Caco-2 (cell line): ENCODE measurements around the gene INHA. TPM values are rescaled to one million over a fixed set of nuclear protein-coding genes. Genes with fewer than 3 reads are reported as not detected.

Experiments used
- BruUV-seq: library from RNA; stranded (reverse); fragments of 400-500 nt; replicated peaks from 2 replicates; lab custom pipeline; 2021; lab: Mats Ljungman, UMichigan
- CTCF ChIA-PET: fragments of 300-600 bp; sonication (Branson Sonifier 250); formaldehyde crosslinking; loops from one replicate; lab custom pipeline; 2022; ENCODE audit warnings: antibody characterized with exemption; lab: Charles Lee
- POLR2A ChIA-PET: fragments of 300-600 bp; sonication (Branson Sonifier 250); formaldehyde crosslinking; loops from one replicate; lab custom pipeline; 2022; ENCODE audit warnings: antibody characterized with exemption; lab: Charles Lee
- DNase-seq, 2 experiments: peaks; one replicate each; pipeline versions ENCODE4 v3.0.0 to v3.0.0-alpha.2; 2020 to 2022
- H3K27me3 ChIP-seq: replicated peaks from 2 replicates; pipeline ENCODE4 v1.6.0; 2011; ENCODE audit warnings: low read length; ENCODE audit not compliant: control insufficient read depth, insufficient read depth
- H3K36me3 ChIP-seq: 2 replicates; pipeline ENCODE4 v1.5.1; 2011; ENCODE audit warnings: low read length; ENCODE audit not compliant: control insufficient read depth, insufficient read depth
- H3K4me1 ChIP-seq: fragments of 250-450 bp; sonication (Bioruptor Pico); 2 replicates; pipeline ENCODE4 v1.5.1; 2020; ENCODE audit warnings: mild to moderate bottlenecking
- H3K4me3 ChIP-seq: 2 replicates; pipeline ENCODE4 v1.5.1; 2011; ENCODE audit warnings: low read depth, mild to moderate bottlenecking, control low read depth, low read length
- H3K9me3 ChIP-seq: fragments of 250-450 bp; sonication (Bioruptor Pico); 2 replicates; pipeline ENCODE4 v1.5.1; 2020; ENCODE audit warnings: mild to moderate bottlenecking, moderate library complexity
- H3K27ac Mint-ChIP-seq: one replicate; pipeline ENCODE4 v1.8.0; 2022; ENCODE audit warnings: mixed read lengths; ENCODE audit not compliant: unreplicated experiment
- H3K27me3 Mint-ChIP-seq: one replicate; pipeline ENCODE4 v1.8.0; 2022; ENCODE audit warnings: mixed read lengths; ENCODE audit not compliant: insufficient read depth, unreplicated experiment
- H3K36me3 Mint-ChIP-seq: one replicate; pipeline ENCODE4 v1.8.0; 2022; ENCODE audit warnings: mild to moderate bottlenecking, mixed read lengths; ENCODE audit not compliant: insufficient read depth, unreplicated experiment
- H3K4me1 Mint-ChIP-seq: one replicate; pipeline ENCODE4 v1.8.0; 2022; ENCODE audit warnings: low read depth, mixed read lengths; ENCODE audit not compliant: unreplicated experiment
- H3K4me3 Mint-ChIP-seq: one replicate; pipeline ENCODE4 v1.8.0; 2022; ENCODE audit warnings: mild to moderate bottlenecking, moderate library complexity, mixed read lengths; ENCODE audit not compliant: unreplicated experiment
- H3K9me3 Mint-ChIP-seq: one replicate; pipeline ENCODE4 v1.8.0; 2022; ENCODE audit warnings: mixed read lengths; ENCODE audit not compliant: unreplicated experiment
- intact Hi-C: fragments of 100-400 bp; cut with micrococcal nuclease; formaldehyde crosslinking; loops from one replicate; pipeline ENCODE4 v1.10.0; 2022; ENCODE audit not compliant: unreplicated experiment
- total RNA-seq: library from RNA; stranded (reverse); gene quantifications from 2 replicates; pipeline ENCODE4 v1.2.3, GENCODE V29; 2022
- TF ChIP-seq, protein P1 (sequence below), 2 experiments: fragments of 200-600 bp in 1 of 2; IDR thresholded peaks; 1 replicate in 1 of 2; 2 replicates in 1 of 2; pipeline versions ENCODE4 v1.5.1 to v1.8.0; 2011 to 2022; ENCODE audit warnings: antibody characterized with exemption in 1 of 2, control low read depth in 1 of 2, inconsistent platforms in 1 of 2, low read depth in 1 of 2, low read length in 1 of 2, mild to moderate bottlenecking in 1 of 2, moderate library complexity in 1 of 2; ENCODE audit not compliant: insufficient read depth in 1 of 2, severe bottlenecking in 1 of 2, unreplicated experiment in 1 of 2

Gene INHA
- total RNA-seq, 1 experiment from 2014 or later: 1.5 TPM

- Histone ChIP-seq H3K4me1 (peaks cover 25% of the 10 kb centered on the region), H3K36me3 (no peaks in the 10 kb centered on the region), H3K27me3 (no peaks in the 10 kb centered on the region; the same call in 1 of the 2 replicates), H3K9me3 (no peaks in the 10 kb centered on the region), H3K4me3 (no peak overlapping the region)
- intact Hi-C loops: loop anchor here (5.0 kb wide), 1 partner anchor 34 kb away; the partner anchor contains the start of gene STK11IP
- Mint-ChIP-seq H3K36me3 (peaks cover 18% of the 10 kb centered on the region), H3K4me1 (peaks cover 15% of the 10 kb centered on the region), H3K9me3 (no peaks in the 10 kb centered on the region), H3K4me3 (no peak overlapping the region), H3K27ac (no peak overlapping the region), H3K27me3 (no peaks in the 10 kb centered on the region)
- no TSS peak for BruUV-seq
- CTCF ChIA-PET: no interaction called here
- POLR2A ChIA-PET: interaction anchor here (0.6 to 2.1 kb wide), 2 partner anchors 34 to 521 kb away, joined by 4 to 13 read pairs; partner anchors contain the start of gene STK11IP
- TF ChIP-seq, protein P1, sequence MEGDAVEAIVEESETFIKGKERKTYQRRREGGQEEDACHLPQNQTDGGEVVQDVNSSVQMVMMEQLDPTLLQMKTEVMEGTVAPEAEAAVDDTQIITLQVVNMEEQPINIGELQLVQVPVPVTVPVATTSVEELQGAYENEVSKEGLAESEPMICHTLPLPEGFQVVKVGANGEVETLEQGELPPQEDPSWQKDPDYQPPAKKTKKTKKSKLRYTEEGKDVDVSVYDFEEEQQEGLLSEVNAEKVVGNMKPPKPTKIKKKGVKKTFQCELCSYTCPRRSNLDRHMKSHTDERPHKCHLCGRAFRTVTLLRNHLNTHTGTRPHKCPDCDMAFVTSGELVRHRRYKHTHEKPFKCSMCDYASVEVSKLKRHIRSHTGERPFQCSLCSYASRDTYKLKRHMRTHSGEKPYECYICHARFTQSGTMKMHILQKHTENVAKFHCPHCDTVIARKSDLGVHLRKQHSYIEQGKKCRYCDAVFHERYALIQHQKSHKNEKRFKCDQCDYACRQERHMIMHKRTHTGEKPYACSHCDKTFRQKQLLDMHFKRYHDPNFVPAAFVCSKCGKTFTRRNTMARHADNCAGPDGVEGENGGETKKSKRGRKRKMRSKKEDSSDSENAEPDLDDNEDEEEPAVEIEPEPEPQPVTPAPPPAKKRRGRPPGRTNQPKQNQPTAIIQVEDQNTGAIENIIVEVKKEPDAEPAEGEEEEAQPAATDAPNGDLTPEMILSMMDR (IDR thresholded peaks at IDR 0.05; ENCODE audit: insufficient read depth in 1 of 2, low read depth in 1 of 2, low read length in 1 of 2, severe bottlenecking in 1 of 2, unreplicated experiment in 1 of 2): no peak
- DNase-seq: no peak
These were observed 8.7 kb upstream of the INHA start for GRCh38 chr2:219563271-219563928.

- no peak overlapping the region for H3K4me3 Mint-ChIP-seq
- TF ChIP-seq, protein P1 (IDR thresholded peaks at IDR 0.05; ENCODE audit: insufficient read depth in 1 of 2, low read depth in 1 of 2, low read length in 1 of 2, severe bottlenecking in 1 of 2, unreplicated experiment in 1 of 2): no peak
- no peak overlapping the region for H3K27ac Mint-ChIP-seq
- no peaks in the 10 kb centered on the region for H3K9me3 ChIP-seq
- no peak for DNase-seq
- intact Hi-C loops: no loop called here
- H3K36me3 ChIP-seq: no peaks in the 10 kb centered on the region
- H3K27me3 Mint-ChIP-seq: no peaks in the 10 kb centered on the region
- H3K4me3 ChIP-seq: no peak overlapping the region
- CTCF ChIA-PET: no interaction called here
- POLR2A ChIA-PET: interaction anchor here (0.6 kb wide), 1 partner anchor 10 kb away, joined by 3 read pairs; no protein-coding TSS in a partner anchor
- BruUV-seq: no TSS peak
- H3K36me3 Mint-ChIP-seq: peaks cover 18% of the 10 kb centered on the region
- H3K4me1 Mint-ChIP-seq: peaks cover 15% of the 10 kb centered on the region
- H3K4me1 ChIP-seq: peaks cover 32% of the 10 kb centered on the region
- no peaks in the 10 kb centered on the region for H3K27me3 ChIP-seq
- H3K9me3 Mint-ChIP-seq: no peaks in the 10 kb centered on the region
These were observed 6.7 kb upstream of the INHA start for GRCh38 chr2:219565130-219566080.

- POLR2A ChIA-PET: no interaction called here
- intact Hi-C loops: no loop called here
These were observed 5.5 kb upstream of the INHA start for GRCh38 chr2:219566640-219567039.

More at GRCh38 chr2:219566640-219567039, 5.5 kb upstream of the INHA start:
- H3K4me3 ChIP-seq: no peak overlapping the region
- Mint-ChIP-seq H3K4me3 (no peak overlapping the region), H3K4me1 (peaks cover 5% of the 10 kb centered on the region), H3K27ac (no peak overlapping the region), H3K9me3 (no peaks in the 10 kb centered on the region), H3K27me3 (no peaks in the 10 kb centered on the region), H3K36me3 (peaks cover 12% of the 10 kb centered on the region)
- no peaks in the 10 kb centered on the region for H3K27me3 ChIP-seq
- H3K36me3 ChIP-seq: no peaks in the 10 kb centered on the region
- H3K9me3 ChIP-seq: no peaks in the 10 kb centered on the region
- DNase-seq: no peak
- BruUV-seq: no TSS peak
- TF ChIP-seq, protein P1 (IDR thresholded peaks at IDR 0.05; ENCODE audit: insufficient read depth in 1 of 2, low read depth in 1 of 2, low read length in 1 of 2, severe bottlenecking in 1 of 2, unreplicated experiment in 1 of 2): no peak
- peaks cover 23% of the 10 kb centered on the region for H3K4me1 ChIP-seq
- CTCF ChIA-PET: no interaction called here
